GM21723 (cell line): ENCODE measurements around the gene SPPL2A.
"Not testable (repeated sequence)": the region's sequence is repeated elsewhere in the genome, so short reads cannot be mapped to it uniquely, and the experiment has no call there.

Experiments
- ATAC-seq: cut with Tn5 transposase; IDR thresholded peaks from one replicate; pipeline ENCODE4 v1.9.1; 2021; ENCODE audit warnings: mild to moderate bottlenecking, moderate library complexity; ENCODE audit not compliant: unreplicated experiment

Gene SPPL2A, protein sequence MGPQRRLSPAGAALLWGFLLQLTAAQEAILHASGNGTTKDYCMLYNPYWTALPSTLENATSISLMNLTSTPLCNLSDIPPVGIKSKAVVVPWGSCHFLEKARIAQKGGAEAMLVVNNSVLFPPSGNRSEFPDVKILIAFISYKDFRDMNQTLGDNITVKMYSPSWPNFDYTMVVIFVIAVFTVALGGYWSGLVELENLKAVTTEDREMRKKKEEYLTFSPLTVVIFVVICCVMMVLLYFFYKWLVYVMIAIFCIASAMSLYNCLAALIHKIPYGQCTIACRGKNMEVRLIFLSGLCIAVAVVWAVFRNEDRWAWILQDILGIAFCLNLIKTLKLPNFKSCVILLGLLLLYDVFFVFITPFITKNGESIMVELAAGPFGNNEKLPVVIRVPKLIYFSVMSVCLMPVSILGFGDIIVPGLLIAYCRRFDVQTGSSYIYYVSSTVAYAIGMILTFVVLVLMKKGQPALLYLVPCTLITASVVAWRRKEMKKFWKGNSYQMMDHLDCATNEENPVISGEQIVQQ

DNA sequence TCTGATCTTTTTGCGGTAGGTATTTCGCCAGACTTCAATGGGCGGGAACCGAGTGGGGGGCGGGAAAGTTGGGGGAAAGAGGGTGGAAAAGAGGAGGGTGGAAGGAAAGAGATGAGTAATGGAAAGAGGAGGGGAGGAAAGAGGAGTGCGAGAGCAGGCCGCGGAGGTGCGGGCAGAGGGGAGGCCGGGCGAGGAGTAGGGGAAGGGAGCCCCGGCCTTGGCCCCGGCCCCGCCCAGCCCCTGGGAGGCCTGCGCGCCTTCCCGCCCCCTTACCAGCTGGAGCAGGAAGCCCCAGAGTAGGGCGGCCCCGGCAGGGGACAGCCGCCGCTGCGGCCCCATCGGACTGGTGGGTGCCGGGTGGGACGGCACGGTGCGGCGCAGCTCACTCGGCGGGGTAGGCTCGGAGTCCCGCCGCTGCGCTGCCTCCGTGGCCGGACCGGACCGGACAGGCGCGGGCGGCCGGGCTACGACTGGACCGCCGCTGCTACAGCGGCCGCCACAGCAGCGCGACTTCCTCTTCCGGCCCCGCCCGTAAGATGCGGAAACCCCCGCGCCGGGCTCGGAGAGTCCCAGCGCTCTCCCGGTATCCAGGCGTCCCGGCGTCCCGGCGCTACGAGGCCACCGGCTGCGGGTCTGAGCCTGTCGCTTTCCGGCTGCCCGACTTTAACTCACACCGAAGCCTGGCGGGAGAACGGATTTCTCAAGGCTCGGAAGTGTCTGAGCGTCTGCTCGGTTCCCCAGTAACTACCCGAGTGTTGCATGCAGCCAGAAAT is at the start of gene SPPL2A:
TSS of gene SPPL2A (minus strand) at position 512 of the 773 bp plus-strand sequence. CDS start at position 339, 173 bp downstream.
- peak; percentile 88 for ATAC-seq

DNA sequence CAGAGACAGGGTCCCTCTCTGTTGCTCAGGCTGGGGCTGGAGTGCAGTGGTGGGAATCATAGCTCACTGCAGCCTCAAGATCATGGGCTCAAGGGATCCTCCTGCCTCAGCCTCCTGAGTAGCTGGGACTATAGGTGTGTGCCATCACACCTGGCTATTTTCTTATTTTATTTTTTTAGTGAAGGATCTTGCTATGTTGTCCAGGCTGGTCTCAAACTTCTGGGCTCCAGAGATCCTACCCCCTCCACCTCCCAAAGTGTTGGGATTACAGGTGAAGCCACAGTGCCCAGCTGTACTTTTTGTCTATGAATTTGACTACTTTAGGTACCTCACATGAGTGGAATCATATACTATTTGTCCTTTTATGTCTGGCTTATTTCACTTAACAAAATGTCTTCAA is 49.1 kb upstream of the SPPL2A start:
- ATAC-seq = no peak

DNA sequence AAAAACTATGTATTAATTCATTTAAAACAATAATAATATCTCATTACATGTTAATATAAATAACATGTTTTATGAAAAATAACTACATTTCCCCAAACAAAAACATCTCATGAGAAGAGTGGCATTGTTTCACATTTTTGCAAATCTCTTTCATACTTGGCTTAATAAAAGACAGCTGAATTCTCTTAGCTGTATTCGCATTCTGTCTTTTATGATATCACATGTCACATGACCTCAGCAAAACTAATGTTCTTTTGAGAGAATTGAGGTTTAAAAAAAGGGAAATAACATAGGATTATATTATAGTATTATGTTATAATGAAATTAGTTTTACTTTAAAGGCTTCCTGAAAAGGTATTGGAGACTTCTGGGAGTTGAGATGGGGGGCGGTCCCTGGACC is 48.4 kb upstream of the SPPL2A start:
- no peak for ATAC-seq

DNA sequence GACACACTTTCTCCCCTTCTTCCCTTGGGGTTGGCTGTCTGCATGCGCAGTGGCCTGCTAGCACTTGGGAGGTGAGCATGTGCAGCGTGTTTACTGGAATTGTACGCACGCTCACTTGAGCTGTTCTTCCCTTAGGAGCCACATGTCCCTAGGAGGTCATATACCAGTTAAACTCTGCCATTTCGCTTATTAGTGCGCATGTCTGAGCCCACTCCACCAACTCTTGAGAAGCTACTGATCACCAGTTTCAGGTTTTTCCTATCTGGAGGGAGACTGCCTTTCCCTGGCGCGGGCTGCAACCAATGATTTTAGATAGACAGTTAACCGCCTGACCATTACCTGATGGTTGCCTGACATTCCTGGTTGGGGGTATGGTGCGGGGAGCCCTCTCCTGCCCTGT is 47.6 kb upstream of the SPPL2A start:
- ATAC-seq = no peak

DNA sequence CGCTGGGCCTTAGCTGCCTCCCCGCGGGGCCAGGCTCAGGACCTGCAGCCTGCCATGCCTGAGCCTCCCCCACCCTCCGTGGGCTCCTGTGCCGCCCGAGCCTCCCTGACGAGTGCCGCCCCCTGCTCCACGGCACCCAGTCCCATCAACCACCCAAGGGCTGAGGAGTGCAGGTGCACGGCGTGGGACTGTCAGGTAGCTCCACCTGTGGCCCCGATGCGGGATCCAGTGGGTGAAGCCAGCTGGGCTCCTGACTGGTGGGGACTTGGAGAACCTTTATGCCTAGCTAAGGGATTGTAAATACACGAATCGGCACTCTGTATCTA is 46.6 kb upstream of the SPPL2A start:
- not testable (repeated sequence) for ATAC-seq

DNA sequence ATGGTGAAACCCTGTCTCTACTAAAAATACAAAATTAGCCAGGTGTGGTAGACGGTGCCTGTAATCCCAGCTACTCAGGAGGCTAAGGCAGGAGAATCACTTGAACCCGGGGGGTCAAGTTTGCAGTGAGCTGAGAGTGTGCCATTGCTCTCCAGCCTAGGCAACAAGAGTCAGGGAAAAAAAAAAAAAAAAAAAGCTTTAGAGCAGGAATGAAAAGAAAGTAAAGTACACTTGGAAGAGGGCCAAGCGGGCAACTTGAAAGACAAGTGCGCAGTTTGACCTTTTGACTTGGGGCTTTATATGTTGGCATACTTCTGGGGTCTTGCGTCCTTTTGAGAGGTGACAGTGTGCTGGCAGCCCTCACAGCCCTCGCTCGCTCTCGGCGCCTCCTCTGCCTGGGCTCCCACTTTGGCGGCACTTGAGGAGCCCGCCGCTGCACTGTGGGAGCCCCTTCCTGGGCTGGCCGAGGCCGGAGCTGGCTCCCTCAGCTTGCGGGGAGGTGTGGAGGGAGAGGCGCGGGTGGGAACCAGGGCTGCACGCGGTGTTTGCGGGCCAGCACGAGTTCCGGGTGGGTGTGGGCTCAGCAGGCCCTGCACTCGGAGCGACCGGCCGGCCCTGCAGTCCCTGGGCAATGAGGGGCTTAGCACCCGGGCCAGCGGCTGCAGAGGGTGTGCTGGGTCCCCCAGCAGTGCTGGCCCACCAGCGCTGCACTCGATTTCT is 46.1 kb upstream of the SPPL2A start:
- not testable (repeated sequence) for ATAC-seq

DNA sequence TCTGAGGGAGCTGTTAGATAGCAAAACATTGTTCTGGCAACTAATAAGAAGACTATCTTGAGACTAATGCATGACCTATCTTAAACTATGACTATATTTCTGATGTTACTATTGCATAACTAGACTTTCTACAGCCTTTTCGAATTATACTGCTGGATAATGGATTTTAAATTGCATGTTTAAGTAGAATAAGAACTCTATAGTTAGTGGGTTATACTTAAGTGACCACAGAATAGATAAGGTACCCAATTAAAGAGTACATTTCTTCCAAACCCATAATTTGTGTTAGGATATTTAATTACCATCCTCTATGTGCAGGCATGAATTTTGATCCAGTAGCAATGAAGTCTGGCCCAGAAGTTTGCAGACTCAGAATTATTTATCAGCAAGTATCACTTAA is 44.6 kb upstream of the SPPL2A start:
- no peak for ATAC-seq

DNA sequence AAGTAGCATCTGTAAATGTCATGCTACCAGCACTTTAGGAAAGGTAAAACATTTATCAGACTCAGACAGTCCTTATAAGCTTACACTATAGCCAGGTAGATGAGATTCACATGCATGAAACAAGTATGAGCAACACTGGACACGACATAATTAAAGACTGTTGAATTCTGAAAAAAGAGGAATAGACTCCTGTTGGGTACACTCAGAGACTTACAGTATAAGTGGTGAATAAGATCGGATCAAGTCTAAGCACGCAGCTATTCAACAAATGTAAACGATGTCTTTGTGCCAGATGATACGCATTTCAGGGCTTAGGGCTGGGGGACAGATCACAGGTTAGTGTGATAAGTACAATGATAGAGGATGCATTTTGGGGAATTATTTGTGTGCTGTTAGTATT is 43.2 kb upstream of the SPPL2A start:
- ATAC-seq = no peak

DNA sequence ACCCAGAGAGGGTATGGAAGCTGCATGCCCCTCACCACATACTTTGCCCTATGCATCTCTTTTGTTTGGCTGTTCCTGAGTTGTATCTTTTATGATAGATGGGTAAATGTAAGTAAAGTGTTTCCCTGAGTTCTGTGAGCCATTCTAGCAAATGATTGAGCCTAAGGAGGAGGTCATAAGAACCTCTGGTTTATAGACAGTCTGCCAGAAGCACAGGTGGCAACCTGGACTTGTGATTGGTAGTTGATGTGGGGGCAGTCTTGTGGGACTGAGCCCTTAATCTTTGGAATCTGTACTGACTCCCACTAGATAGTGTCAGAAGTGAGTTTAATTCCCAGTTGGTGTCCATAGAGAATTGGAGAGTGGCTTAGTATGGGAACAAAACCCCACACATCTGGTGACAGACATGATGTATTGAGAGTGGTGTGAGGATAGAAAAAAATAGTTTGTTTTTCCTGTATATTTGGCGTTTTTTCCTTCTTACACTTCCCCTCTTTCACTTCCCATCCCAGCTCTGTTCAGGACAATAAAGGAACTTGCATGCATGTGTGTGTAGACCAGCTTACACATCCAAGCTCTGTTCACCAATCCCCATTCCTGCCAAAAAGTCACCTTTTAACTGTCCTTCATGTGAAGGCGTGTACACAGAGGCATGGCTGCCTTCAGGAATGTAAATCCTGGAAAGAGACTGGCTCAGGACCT is 38.1 kb upstream of the SPPL2A start:
- ATAC-seq = no peak

DNA sequence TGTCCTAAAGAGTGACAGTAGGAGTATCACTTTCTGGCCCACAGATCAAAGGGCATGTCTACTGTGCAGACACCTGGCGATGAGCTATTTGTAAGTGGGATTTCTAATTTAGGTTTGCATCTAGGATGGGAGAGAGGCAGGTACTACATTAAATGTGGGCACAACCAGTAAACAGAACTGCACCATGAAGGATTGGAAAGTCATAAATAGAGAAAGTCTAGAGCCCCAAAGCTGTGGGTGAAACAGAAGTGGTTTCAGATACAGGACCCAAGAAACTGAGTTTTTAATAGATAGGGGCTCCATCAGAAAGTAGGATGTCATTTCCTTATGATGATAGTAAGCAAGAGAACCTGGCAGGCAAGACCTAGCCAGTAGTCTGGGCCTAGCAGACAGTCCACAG is 35.2 kb upstream of the SPPL2A start:
- ATAC-seq = peak; percentile 68

DNA sequence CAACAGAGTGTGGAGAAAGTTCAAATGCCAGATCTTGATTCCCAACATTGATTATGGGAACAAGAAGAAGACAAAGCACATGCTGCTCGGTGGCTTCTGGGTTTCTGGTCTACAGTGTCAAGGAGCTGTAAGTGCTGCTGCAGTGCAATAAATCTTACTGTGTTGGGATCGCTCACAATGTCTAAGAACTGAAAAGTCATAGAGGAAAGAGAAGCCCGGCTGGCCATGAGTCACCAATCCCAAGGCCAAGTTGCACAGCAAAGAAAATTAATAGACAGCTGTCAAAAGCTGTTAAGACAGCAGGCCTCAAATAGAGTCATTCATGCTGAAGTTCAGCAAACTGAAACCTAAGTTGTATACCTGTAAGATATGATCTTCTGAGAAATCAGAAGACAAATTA is 33.2 kb upstream of the SPPL2A start:
- no peak for ATAC-seq

DNA sequence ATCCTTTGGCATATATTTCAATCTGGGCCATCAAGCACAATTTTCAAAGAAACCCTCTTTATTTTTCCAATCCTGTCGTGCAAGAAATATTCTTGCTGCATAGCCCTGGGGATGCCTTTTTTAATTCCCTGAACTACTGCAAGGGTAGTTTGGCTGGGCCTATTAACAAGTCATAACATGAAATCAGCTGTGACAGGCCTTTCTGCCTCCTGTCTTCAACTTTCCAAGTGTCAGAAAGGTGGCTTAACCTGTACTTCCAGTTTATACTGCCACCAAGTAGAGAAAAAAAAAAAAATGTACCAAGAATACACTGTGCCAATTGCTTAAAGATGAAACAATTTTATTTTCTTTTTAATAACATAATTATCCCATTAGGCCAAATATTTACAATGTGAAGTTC is 32.4 kb upstream of the SPPL2A start:
- no peak for ATAC-seq

DNA sequence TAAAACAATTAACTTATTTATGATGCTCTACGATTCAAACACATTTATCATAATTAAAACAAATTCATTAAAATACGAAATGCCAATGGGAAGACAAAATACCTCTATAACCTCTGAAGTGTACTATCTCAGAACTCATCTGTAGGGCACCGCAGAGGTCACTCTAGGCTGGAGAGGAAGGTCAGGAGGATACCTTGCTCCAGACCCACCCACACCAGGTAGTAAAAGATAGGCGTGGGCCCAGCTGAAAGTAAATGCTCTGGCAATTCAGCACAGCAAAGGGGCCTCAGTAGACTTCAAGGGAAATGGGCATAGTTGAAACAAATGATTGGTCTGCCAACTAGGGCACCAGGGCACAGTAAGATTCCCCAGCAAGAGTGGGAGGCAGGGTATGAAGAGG is 26.0 kb upstream of the SPPL2A start:
- ATAC-seq = no peak

DNA sequence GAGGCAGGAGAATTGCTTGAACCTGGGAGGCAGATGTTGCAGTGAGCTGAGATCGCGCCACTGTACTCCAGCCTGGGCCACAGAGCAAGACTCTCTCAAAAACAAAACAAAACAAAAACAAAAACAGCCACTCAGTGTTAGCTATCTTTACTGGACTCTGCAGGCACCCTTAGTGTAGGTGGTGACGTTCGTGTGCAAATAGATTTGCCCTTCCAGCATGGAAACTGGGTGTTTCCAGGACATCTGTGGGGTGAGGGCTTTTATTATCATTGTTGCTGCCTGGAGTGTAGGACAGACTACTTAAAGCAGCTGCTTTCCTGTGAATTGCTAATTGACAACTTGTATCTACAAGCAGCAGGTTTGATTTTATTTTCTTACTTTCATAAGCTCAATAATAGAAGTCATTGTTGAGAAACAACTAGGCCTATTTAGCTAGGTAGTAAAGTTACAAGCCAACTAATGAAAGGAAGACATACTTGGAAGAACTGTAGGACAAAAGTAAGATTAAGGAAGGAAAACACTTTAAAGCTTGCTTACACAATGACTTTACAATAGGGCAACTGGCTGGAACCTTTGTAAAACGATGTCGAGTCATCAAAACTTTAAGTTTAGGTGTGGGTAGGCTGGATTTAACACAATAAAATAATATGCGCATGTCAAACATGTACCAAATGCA is 25.4 kb upstream of the SPPL2A start:
- ATAC-seq = no peak

DNA sequence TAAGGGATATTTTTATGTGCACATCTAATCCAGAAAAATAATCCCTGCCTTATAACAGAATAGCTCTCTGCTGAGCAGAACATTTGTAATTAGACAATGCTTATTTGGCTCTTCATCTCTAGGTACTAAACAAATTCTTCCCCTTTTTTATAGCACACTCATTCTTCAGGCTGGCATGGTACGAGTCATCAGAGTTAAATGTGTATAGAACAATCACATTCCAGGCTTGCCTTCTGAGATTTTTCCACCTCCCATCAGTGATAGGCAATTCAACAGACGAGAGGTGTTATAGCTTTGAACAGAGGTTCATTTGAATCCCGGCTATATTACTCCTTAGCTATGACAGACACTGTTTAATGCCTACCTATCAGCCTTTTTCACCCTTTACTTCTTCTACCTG is 21.4 kb upstream of the SPPL2A start:
- ATAC-seq = no peak

DNA sequence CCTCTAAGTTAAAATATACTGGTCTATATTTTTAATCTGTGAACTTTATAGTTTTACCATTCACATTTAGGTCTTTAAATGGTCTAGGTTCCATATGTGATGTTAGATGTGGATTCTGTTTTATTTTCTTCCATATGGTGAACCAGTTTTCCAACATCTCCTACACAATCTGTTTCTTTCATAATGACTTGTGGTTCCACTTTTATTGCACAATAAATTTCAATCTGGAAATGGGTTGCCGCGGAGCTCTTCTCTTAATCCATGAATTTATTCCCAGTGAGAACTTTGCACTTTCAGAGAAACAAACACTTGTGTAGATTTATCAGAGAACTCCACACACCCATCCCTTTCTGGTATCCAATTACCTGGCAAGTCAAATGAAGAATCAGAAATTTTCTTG is 20.9 kb upstream of the SPPL2A start:
- ATAC-seq = no peak

DNA sequence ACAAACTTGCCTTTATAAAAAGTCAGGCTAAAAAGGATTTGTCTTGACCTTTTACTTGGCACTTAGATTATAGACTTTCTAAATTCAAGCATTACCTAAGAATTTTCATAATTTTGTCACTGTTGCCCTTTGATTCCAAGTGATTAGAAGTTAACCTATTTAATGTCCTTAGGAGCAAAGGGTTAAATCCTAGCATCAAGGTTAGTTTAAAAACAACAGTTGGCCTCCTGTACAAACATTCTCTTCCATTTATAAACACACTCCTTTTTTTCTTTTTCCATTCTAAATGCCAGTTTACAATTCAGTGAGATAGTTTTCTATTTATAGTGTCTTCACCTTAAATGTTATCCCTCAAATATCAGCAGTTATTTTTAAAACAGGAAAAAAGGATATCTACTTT is 18.4 kb upstream of the SPPL2A start:
- ATAC-seq = no peak

DNA sequence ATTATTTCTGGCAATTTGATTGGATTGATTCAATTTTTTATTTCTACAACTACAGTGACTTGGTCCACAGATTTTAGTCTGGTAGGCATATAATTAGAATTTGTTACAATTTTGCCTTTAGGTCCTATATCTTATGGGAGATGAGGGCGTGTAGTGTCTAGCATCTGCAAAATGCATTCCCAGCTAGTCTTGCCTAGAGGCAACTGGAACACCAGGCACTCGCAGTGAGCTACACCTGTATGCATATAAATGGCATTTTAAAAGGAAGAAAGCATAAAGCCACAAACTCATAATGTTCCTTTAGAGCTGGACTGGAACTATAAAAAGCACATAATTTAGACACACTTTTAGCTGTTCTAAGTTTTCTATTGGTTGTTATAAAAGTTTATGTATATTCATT is 17.9 kb upstream of the SPPL2A start:
- ATAC-seq = no peak

DNA sequence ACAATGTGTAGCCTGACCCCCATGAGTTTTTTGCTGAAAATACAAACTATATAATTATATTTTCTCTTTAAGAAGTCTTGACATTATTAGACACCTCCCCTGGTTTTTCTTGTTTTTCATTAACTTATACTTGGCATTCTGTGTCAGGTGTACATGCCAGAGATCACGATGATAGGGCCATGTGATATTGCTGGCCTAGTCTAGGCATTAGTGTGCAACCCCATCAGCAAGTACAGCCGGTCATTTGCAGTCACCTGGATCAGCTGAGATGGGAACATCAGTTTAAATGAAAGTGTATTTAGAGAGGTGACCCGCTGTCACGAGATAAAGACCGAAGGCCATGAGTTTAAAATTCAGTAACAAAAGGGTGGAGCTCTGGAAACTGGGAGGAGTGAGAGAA is 12.6 kb upstream of the SPPL2A start:
- no peak for ATAC-seq

DNA sequence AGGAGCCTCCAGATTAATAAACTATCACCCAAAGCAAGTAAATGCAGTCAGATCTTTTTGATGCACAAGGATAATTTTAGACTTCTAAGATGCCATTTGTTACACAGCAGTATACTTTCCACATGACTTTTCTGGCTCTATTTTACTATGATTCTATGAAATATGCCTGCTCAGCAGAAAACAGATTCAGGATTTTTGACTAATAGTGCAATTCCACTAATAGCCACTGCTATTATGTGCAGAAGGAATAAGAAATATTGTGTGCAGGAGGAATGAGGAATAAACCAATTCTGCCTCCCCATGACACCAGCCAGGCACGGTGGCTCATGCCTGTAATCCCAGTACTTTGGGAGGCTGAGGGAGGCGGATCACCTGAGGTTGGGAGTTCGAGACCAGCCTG is 11.5 kb upstream of the SPPL2A start:
- ATAC-seq = no peak
